Hepatic stellate cell (primary cell): ENCODE data around the gene PROC.

Experiments used
- DNase-seq: peaks from one replicate; pipeline ENCODE4 v3.0.0; 2011; ENCODE audit warnings: low spot score

The PROC gene

DNA sequence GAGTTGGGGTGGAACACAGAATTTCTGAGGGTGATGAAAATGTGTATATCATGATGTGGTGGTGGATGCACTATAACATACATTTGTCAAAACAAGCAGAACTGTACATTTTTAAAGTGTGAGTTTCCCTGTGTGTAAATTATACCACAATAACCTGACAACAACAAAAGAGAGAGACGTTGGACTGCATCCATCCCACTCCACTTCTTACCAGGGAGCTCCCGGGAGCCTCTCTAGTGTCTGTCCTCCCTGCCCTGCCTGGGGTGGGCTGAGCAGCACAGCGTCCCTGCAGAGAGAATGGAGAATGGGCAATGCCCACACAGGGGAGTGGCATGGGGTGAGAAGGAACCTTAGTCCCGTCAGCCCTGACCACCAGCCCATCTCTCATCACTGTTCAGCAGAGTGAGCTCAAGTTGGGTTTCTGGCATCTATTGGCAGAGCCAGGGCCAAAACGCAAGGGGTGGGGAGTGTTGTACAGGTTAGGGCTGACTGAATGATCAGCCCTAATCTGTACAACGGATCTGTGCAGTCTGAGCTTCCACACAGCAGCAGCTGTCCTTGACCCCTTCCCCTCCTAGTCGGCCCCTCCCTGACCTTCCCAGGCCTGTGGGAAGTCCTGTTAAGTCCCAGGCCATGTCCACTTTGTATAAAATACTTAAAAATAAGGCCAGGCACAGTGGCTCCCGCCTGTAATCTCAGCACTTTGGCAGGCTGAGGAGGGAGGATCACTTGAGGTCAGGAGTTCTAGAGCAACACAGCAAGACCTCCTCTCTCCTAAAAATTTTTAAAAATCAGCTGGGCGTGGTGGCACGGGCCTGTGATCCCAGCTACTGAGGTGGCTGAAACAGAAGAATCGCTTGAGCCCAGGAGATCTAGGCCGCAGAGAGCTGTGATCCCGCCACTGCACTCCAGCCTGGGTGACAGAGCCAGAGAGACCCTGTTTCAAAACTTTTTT is 3.3 kb upstream of the PROC start:
- DNase-seq: no peak

DNA sequence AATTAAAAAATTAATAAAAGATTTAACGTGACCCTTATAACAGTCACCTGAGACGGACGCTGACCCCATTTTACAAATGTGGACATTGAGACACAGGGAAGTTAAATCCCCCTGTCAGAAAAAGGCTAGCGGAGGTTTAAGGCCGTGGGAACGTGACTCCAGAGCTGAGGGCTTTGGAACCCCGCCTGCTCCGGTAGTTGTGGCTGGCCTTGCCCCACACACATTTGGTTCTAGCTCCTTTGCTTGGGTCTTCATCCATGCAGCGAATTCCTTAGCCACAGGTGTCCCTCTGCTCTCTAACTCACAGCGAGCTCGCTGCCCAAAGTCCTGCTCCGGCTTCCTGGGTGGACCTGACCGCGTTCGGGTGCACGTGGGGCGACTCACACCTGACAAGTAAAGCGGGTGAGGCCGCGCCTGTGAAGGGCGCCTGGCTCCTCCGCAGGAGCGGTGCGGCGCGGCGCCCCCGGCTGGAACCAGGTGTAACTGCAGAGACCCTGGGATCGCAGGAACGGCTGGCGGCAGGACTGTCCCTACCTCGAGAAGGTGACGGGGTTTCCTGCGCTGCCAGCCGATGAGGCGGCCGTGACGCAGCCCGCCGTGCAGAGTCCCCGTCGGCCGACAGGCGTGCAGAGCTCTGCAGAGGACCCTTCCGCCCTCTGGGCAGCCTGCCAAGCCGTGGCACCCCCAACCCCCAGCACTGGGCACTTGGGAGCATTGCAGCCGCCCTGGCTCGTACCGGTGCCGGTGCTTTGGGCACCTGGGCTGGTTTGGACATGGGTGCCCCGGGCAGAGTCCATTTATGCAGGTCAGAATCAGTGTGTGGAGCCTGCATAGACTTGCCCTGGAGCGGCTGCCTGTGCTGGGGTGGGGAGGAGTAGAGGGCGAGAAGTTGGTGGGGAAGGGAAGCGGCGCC is 2.4 kb upstream of the PROC start:
- no peak for DNase-seq

DNA sequence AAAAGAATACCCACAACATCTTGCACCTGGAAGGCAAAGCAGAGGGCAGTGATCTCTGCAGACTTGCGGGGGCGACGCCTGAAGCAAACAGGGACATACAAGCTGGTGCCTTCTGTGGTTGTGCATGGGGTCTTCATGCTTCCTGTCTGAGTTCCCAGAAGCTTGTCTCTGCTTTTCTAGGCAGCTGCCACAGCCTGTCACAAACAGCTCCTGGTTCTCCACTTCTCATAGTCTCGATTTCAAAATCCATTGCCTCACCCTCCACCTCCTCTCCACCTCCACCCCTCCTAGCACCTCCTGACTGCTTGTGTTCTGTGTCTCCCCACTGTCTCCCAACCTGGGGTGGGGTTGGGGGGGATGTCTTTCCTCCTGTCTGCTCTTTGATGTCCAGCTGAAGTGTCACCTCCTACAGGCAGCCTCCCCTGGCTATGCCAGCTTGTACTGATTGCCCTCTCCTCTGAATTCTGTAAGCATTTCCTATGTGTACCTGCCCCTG is 1.7 kb upstream of the PROC start:
- no peak for DNase-seq

DNA sequence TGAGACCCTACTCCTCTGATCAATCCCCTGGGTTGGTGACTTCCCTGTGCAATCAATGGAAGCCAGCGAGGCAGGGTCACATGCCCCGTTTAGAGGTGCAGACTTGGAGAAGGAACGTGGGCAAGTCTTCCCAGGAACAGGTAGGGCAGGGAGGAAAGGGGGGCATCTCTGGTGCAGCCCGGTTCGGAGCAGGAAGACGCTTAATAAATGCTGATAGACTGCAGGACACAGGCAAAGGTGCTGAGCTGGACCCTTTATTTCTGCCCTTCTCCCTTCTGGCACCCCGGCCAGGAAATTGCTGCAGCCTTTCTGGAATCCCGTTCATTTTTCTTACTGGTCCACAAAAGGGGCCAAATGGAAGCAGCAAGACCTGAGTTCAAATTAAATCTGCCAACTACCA is 821 bp upstream of the PROC start:
- no peak for DNase-seq

GRCh38 chr2:127419112-127419430 is 844 bp downstream of the PROC start:
- DNase-seq: no peak

DNA sequence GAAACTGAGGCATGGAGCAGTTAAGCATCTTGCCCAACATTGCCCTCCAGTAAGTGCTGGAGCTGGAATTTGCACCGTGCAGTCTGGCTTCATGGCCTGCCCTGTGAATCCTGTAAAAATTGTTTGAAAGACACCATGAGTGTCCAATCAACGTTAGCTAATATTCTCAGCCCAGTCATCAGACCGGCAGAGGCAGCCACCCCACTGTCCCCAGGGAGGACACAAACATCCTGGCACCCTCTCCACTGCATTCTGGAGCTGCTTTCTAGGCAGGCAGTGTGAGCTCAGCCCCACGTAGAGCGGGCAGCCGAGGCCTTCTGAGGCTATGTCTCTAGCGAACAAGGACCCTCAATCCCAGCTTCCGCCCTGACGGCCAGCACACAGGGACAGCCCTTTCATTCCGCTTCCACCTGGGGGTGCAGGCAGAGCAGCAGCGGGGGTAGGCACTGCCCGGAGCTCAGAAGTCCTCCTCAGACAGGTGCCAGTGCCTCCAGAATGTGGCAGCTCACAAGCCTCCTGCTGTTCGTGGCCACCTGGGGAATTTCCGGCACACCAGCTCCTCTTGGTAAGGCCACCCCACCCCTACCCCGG is 1.3 kb downstream of the PROC start:
- peak; percentile 83 for DNase-seq

GRCh38 chr2:127420039-127420864 is 2.0 kb downstream of the PROC start:
- no peak for DNase-seq

DNA sequence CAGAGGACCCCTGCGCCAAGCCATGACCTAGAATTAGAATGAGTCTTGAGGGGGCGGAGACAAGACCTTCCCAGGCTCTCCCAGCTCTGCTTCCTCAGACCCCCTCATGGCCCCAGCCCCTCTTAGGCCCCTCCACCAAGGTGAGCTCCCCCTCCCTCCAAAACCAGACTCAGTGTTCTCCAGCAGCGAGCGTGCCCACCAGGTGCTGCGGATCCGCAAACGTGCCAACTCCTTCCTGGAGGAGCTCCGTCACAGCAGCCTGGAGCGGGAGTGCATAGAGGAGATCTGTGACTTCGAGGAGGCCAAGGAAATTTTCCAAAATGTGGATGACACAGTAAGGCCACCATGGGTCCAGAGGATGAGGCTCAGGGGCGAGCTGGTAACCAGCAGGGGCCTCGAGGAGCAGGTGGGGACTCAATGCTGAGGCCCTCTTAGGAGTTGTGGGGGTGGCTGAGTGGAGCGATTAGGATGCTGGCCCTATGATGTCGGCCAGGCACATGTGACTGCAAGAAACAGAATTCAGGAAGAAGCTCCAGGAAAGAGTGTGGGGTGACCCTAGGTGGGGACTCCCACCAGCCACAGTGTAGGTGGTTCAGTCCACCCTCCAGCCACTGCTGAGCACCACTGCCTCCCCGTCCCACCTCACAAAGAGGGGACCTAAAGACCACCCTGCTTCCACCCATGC is 3.0 kb downstream of the PROC start:
- DNase-seq: no peak

- no peak for DNase-seq
Observed at GRCh38 chr2:127421871-127422558, 3.8 kb downstream of the PROC start.

DNA sequence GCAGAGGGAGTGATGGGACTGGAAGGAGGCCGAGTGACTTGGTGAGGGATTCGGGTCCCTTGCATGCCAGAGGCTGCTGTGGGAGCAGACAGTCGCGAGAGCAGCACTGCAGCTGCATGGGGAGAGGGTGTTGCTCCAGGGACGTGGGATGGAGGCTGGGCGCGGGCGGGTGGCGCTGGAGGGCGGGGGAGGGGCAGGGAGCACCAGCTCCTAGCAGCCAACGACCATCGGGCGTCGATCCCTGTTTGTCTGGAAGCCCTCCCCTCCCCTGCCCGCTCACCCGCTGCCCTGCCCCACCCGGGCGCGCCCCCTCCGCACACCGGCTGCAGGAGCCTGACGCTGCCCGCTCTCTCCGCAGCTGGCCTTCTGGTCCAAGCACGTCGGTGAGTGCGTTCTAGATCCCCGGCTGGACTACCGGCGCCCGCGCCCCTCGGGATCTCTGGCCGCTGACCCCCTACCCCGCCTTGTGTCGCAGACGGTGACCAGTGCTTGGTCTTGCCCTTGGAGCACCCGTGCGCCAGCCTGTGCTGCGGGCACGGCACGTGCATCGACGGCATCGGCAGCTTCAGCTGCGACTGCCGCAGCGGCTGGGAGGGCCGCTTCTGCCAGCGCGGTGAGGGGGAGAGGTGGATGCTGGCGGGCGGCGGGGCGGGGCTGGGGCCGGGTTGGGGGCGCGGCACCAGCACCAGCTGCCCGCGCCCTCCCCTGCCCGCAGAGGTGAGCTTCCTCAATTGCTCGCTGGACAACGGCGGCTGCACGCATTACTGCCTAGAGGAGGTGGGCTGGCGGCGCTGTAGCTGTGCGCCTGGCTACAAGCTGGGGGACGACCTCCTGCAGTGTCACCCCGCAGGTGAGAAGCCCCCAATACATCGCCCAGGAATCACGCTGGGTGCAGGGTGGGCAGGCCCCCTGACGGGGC is 4.6 kb downstream of the PROC start:
- DNase-seq: no peak

- no peak for DNase-seq
Observed at GRCh38 chr2:127423478-127423843, 5.2 kb downstream of the PROC start.

DNA sequence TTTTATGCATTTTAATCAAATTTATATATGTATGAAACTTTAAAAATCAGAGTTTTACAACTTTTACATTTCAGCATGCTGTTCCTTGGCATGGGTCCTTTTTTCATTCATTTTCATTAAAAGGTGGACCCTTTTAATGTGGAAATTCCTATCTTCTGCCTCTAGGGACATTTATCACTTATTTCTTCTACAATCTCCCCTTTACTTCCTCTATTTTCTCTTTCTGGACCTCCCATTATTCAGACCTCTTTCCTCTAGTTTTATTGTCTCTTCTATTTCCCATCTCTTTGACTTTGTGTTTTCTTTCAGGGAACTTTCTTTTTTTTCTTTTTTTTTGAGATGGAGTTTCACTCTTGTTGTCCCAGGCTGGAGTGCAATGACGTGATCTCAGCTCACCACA is 5.7 kb downstream of the PROC start:
- DNase-seq: no peak

GRCh38 chr2:127424598-127425520 is 6.6 kb downstream of the PROC start:
- DNase-seq: no peak

DNA sequence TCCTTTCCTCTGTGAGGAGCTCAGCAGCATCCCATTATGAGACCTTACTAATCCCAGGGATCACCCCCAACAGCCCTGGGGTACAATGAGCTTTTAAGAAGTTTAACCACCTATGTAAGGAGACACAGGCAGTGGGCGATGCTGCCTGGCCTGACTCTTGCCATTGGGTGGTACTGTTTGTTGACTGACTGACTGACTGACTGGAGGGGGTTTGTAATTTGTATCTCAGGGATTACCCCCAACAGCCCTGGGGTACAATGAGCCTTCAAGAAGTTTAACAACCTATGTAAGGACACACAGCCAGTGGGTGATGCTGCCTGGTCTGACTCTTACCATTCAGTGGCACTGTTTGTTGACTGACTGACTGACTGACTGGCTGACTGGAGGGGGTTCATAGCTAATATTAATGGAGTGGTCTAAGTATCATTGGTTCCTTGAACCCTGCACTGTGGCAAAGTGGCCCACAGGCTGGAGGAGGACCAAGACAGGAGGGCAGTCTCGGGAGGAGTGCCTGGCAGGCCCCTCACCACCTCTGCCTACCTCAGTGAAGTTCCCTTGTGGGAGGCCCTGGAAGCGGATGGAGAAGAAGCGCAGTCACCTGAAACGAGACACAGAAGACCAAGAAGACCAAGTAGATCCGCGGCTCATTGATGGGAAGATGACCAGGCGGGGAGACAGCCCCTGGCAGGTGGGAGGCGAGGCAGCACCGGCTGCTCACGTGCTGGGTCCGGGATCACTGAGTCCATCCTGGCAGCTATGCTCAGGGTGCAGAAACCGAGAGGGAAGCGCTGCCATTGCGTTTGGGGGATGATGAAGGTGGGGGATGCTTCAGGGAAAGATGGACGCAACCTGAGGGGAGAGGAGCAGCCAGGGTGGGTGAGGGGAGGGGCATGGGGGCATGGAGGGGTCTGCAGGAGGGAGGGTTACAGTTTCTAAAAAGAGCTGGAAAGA is 7.6 kb downstream of the PROC start:
- no peak for DNase-seq

DNA sequence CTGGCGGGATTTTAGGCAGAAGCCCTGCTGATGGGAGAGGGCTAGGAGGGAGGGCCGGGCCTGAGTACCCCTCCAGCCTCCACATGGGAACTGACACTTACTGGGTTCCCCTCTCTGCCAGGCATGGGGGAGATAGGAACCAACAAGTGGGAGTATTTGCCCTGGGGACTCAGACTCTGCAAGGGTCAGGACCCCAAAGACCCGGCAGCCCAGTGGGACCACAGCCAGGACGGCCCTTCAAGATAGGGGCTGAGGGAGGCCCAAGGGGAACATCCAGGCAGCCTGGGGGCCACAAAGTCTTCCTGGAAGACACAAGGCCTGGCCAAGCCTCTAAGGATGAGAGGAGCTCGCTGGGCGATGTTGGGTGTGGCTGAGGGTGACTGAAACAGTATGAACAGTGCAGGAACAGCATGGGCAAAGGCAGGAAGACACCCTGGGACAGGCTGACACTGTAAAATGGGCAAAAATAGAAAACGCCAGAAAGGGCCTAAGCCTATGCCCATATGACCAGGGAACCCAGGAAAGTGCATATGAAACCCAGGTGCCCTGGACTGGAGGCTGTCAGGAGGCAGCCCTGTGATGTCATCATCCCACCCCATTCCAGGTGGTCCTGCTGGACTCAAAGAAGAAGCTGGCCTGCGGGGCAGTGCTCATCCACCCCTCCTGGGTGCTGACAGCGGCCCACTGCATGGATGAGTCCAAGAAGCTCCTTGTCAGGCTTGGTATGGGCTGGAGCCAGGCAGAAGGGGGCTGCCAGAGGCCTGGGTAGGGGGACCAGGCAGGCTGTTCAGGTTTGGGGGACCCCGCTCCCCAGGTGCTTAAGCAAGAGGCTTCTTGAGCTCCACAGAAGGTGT is 8.5 kb downstream of the PROC start:
- DNase-seq: no peak

GRCh38 chr2:127427376-127428056 is 9.3 kb downstream of the PROC start:
- DNase-seq: no peak
